H9 (cell line): Measurements from ENCODE around the gene GPR35. TPM values are rescaled to one million over a fixed set of nuclear protein-coding genes. Genes with fewer than 3 reads are reported as not detected.

Source experiments
- DNase-seq: peaks from one replicate; pipeline ENCODE4 v3.0.0-alpha.2; 2017
- H2AFZ ChIP-seq: one replicate; pipeline ENCODE4 v1.6.1; 2013; ENCODE audit warnings: mild to moderate bottlenecking, low read length, control low read depth, moderate library complexity
- H2AK5ac ChIP-seq: 2 replicates; pipeline ENCODE4 v1.6.1; 2013; ENCODE audit warnings: low read length, control low read depth, mixed read lengths; ENCODE audit not compliant: insufficient read length
- H2BK120ac ChIP-seq: one replicate; pipeline ENCODE4 v1.6.1; 2013; ENCODE audit warnings: low read depth, mild to moderate bottlenecking, low read length, control low read depth, inconsistent platforms; ENCODE audit not compliant: poor library complexity, severe bottlenecking
- H2BK12ac ChIP-seq: 2 replicates; pipeline ENCODE4 v1.6.1; 2013; ENCODE audit warnings: low read length, control low read depth, mixed read lengths, low read depth; ENCODE audit not compliant: insufficient read length
- H2BK15ac ChIP-seq: 2 replicates; pipeline ENCODE4 v1.6.1; 2013; ENCODE audit warnings: low read depth, low read length, control low read depth
- H2BK20ac ChIP-seq: one replicate; pipeline ENCODE4 v1.6.1; 2013; ENCODE audit warnings: low read depth, mild to moderate bottlenecking, low read length, control low read depth, inconsistent platforms; ENCODE audit not compliant: poor library complexity, severe bottlenecking
- H2BK5ac ChIP-seq: 2 replicates; pipeline ENCODE4 v1.6.1; 2013; ENCODE audit warnings: low read length, control low read depth, mixed read lengths; ENCODE audit not compliant: insufficient read length
- H3K14ac ChIP-seq: 2 replicates; pipeline ENCODE4 v1.6.1; 2013; ENCODE audit warnings: low read length, control low read depth; ENCODE audit not compliant: insufficient read depth
- H3K18ac ChIP-seq: 2 replicates; pipeline ENCODE4 v1.6.1; 2013; ENCODE audit warnings: low read depth, mild to moderate bottlenecking, mixed read lengths, low read length, control low read depth; ENCODE audit not compliant: insufficient read length
- H3K23ac ChIP-seq: 2 replicates; pipeline ENCODE4 v1.6.1; 2013; ENCODE audit warnings: low read length, control low read depth, mixed read lengths, low read depth; ENCODE audit not compliant: insufficient read length
- H3K23me2 ChIP-seq: 2 replicates; pipeline ENCODE4 v1.6.1; 2013; ENCODE audit warnings: low read depth, mild to moderate bottlenecking, mixed read lengths, low read length, control low read depth; ENCODE audit not compliant: insufficient read length, poor library complexity, severe bottlenecking
- H3K27ac ChIP-seq: 2 replicates; pipeline ENCODE4 v1.5.1; 2013; ENCODE audit warnings: low read length, control low read depth, mixed read lengths, low read depth; ENCODE audit not compliant: insufficient read length
- H3K27me3 ChIP-seq: 2 replicates; pipeline ENCODE4 v1.6.1; 2013; ENCODE audit warnings: low read length, control low read depth, inconsistent platforms; ENCODE audit not compliant: insufficient read depth
- H3K4ac ChIP-seq: 2 replicates; pipeline ENCODE4 v1.6.1; 2013; ENCODE audit warnings: low read depth, mild to moderate bottlenecking, control low read depth, inconsistent platforms, low read length, moderate library complexity
- H3K4me1 ChIP-seq: 2 replicates; pipeline ENCODE4 v1.6.1; 2013; ENCODE audit warnings: low read length, control low read depth, inconsistent platforms; ENCODE audit not compliant: insufficient read depth
- H3K4me2 ChIP-seq: 2 replicates; pipeline ENCODE4 v1.6.1; 2013; ENCODE audit warnings: low read length, control low read depth, mixed read lengths; ENCODE audit not compliant: insufficient read length, insufficient read depth
- H3K56ac ChIP-seq: 2 replicates; pipeline ENCODE4 v1.6.1; 2013; ENCODE audit warnings: low read depth, mild to moderate bottlenecking, mixed read lengths, low read length, control low read depth; ENCODE audit not compliant: insufficient read length
- H3K79me1 ChIP-seq: 2 replicates; pipeline ENCODE4 v1.6.1; 2013; ENCODE audit warnings: low read depth, mild to moderate bottlenecking, moderate library complexity, low read length, control low read depth, inconsistent platforms; ENCODE audit not compliant: insufficient read depth, poor library complexity, severe bottlenecking
- H3K79me2 ChIP-seq: 2 replicates; pipeline ENCODE4 v1.6.1; 2013; ENCODE audit warnings: low read length, control low read depth, inconsistent platforms; ENCODE audit not compliant: insufficient read depth
- H3K9ac ChIP-seq: 2 replicates; pipeline ENCODE4 v1.6.1; 2013; ENCODE audit warnings: low read length, control low read depth, mixed read lengths; ENCODE audit not compliant: insufficient read length; ENCODE audit errors: extremely low read depth
- H3K9me3 ChIP-seq: one replicate; pipeline ENCODE4 v1.6.1; 2013; ENCODE audit warnings: low read depth, low read length, inconsistent platforms; ENCODE audit not compliant: control insufficient read depth
- H3T11ph ChIP-seq: one replicate; pipeline ENCODE4 v1.6.1; 2013; ENCODE audit warnings: mild to moderate bottlenecking, low read length, control low read depth, inconsistent platforms
- H4K20me1 ChIP-seq: one replicate; pipeline ENCODE4 v1.6.1; 2013; ENCODE audit not compliant: control insufficient read depth, insufficient read length, insufficient read depth
- H4K5ac ChIP-seq: 2 replicates; pipeline ENCODE4 v1.6.1; 2013; ENCODE audit warnings: low read depth, mild to moderate bottlenecking, mixed read lengths, low read length, control low read depth; ENCODE audit not compliant: insufficient read length
- H4K8ac ChIP-seq: replicated peaks from 2 replicates; pipeline ENCODE4 v1.6.1; 2013; ENCODE audit warnings: low read length, control low read depth, mixed read lengths, low read depth; ENCODE audit not compliant: insufficient read length
- H4K91ac ChIP-seq: 2 replicates; pipeline ENCODE4 v1.6.1; 2013; ENCODE audit warnings: low read depth, mild to moderate bottlenecking, moderate library complexity, mixed read lengths, low read length, control low read depth; ENCODE audit not compliant: insufficient read length
- H3K27ac Mint-ChIP-seq, 3 experiments: 2 replicates in 2 of 3; 3 replicates in 1 of 3; pipeline ENCODE4 v1.8.0; 2020 to 2021; ENCODE audit warnings: mixed read lengths in 3 of 3, mild to moderate bottlenecking in 1 of 3, moderate library complexity in 1 of 3
- H3K27me3 Mint-ChIP-seq: 2 replicates; pipeline ENCODE4 v1.8.0; 2021; ENCODE audit warnings: low read depth, mild to moderate bottlenecking, moderate library complexity, mixed read lengths
- H3K36me3 Mint-ChIP-seq, 3 experiments: 2 replicates in 2 of 3; 3 replicates in 1 of 3; pipeline ENCODE4 v1.8.0; 2020 to 2021; ENCODE audit warnings: low read depth in 3 of 3, mixed read lengths in 3 of 3; ENCODE audit not compliant: insufficient read depth in 1 of 3
- H3K4me1 Mint-ChIP-seq, 2 experiments: 2 replicates each; pipeline ENCODE4 v1.8.0; 2020; ENCODE audit warnings: mixed read lengths in 2 of 2
- H3K4me3 Mint-ChIP-seq, 2 experiments: 2 replicates in 1 of 2; 3 replicates in 1 of 2; pipeline ENCODE4 v1.8.0; 2020 to 2021; ENCODE audit warnings: mild to moderate bottlenecking in 2 of 2, mixed read lengths in 2 of 2, moderate library complexity in 1 of 2
- H3K9me3 Mint-ChIP-seq, 2 experiments: 2 replicates in 1 of 2; 3 replicates in 1 of 2; pipeline ENCODE4 v1.8.0; 2020; ENCODE audit warnings: mild to moderate bottlenecking in 2 of 2, mixed read lengths in 2 of 2, moderate library complexity in 1 of 2
- CTCF ChIP-seq: fragments of 200-600 bp; sonication (generic); conservative IDR thresholded peaks from 3 replicates; pipeline ENCODE4 v1.8.0; 2021; ENCODE audit warnings: antibody characterized with exemption, mild to moderate bottlenecking
- WGBS: extraction: QIAGEN DNeasy Blood & Tissue Kit; methylation state at CpG from one replicate; pipeline ENCODE4 v1.1.7; 2013; ENCODE audit warnings: missing lambda C conversion rate, low lambda C conversion rate, mixed read lengths; ENCODE audit not compliant: insufficient read length; ENCODE audit errors: extremely low coverage; 5-methylcytosine and 5-hydroxymethylcytosine counted together
- total RNA-seq: library from RNA; stranded (reverse); gene quantifications from 2 replicates; pipeline ENCODE4 v1.2.1, GENCODE V29; 2021

Gene GPR35
- total RNA-seq, 1 experiment from 2014 or later = 1.4 TPM

GRCh38 chr2:240578110-240578450 lies 47.2 kb upstream of the GPR35 start:
- H3K56ac ChIP-seq = no peak overlapping the region
- no peak overlapping the region for H2BK15ac ChIP-seq
- no peak overlapping the region for H2BK20ac ChIP-seq
- no peaks in the 10 kb centered on the region for H3K4me1 ChIP-seq
- H2BK120ac ChIP-seq = no peak overlapping the region
- Mint-ChIP-seq H3K9me3 (no peaks in the 10 kb centered on the region), H3K4me3 (no peak overlapping the region), H3K27me3 (no peaks in the 10 kb centered on the region), H3K27ac (no peak overlapping the region), H3K36me3 (no peaks in the 10 kb centered on the region; a peak in 2 of 7 replicates), H3K4me1 (peaks cover 7 to 16% of the 10 kb centered on the region in 2 experiments)
- H3K23me2 ChIP-seq = no peaks in the 10 kb centered on the region
- no peak overlapping the region for H3K9ac ChIP-seq
- no peak overlapping the region for H4K5ac ChIP-seq
- H2BK12ac ChIP-seq = no peak overlapping the region
- H4K91ac ChIP-seq = no peak overlapping the region
- H2BK5ac ChIP-seq = no peak overlapping the region
- no peak overlapping the region for H3K18ac ChIP-seq
- H3K23ac ChIP-seq = no peak overlapping the region
- no peak overlapping the region for H4K8ac ChIP-seq
- H3K9me3 ChIP-seq = no peaks in the 10 kb centered on the region
- H3K14ac ChIP-seq = no peak overlapping the region
- H3K27ac ChIP-seq = no peak overlapping the region
- no peak overlapping the region for H3K4me2 ChIP-seq
- no peaks in the 10 kb centered on the region for H3K79me2 ChIP-seq
- no peaks in the 10 kb centered on the region for H3K79me1 ChIP-seq
- no peak for DNase-seq
- no CpG with 5 or more reads among the region's 9 CpGs for WGBS
- no peak overlapping the region for H2AFZ ChIP-seq
- H3K4ac ChIP-seq = no peak overlapping the region
- H4K20me1 ChIP-seq = no peaks in the 10 kb centered on the region
- H2AK5ac ChIP-seq = no peak overlapping the region
- no peaks in the 10 kb centered on the region for H3K27me3 ChIP-seq
- no peak for TF ChIP-seq CTCF
- no peak overlapping the region for H3T11ph ChIP-seq
